Liver (tissue), 3 donors: ENCODE measurements around the gene KRTAP4-12.

Experiments
- EGR1 ChIP-seq, 2 donors: IDR thresholded peaks; 2 replicates each; pipeline ENCODE4 v1.6.1; 2016 to 2018; ENCODE audit warnings: antibody characterized with exemption in 2 of 2, low read depth in 2 of 2
- FOXA1 ChIP-seq: IDR thresholded peaks from 2 replicates; pipeline ENCODE4 v1.6.1; 2016; ENCODE audit warnings: antibody characterized with exemption
- GABPA ChIP-seq, 2 donors: IDR thresholded peaks in 1 of 2; conservative IDR thresholded peaks in 1 of 2; 2 replicates each; pipeline ENCODE4 v1.6.1; 2016; ENCODE audit warnings: antibody characterized with exemption in 2 of 2, mild to moderate bottlenecking in 1 of 2, moderate library complexity in 1 of 2
- HNF4G ChIP-seq: IDR thresholded peaks from 2 replicates; pipeline ENCODE4 v1.6.1; 2016; ENCODE audit warnings: antibody characterized with exemption
- JUND ChIP-seq, 2 donors: IDR thresholded peaks; 2 replicates each; pipeline ENCODE4 v1.6.1; 2016; ENCODE audit warnings: antibody characterized with exemption in 2 of 2
- RAD21 ChIP-seq, 2 donors: IDR thresholded peaks; 2 replicates each; pipeline ENCODE4 v1.6.1; 2016; ENCODE audit warnings: antibody characterized with exemption in 2 of 2, mild to moderate bottlenecking in 2 of 2
- SP1 ChIP-seq: IDR thresholded peaks from 2 replicates; pipeline ENCODE4 v1.6.1; 2018; ENCODE audit warnings: antibody characterized with exemption, mild to moderate bottlenecking
- TAF1 ChIP-seq: conservative IDR thresholded peaks from 2 replicates; pipeline ENCODE4 v1.6.1; 2016; ENCODE audit warnings: antibody characterized with exemption, mild to moderate bottlenecking
- YY1 ChIP-seq: IDR thresholded peaks from 2 replicates; pipeline ENCODE4 v1.6.1; 2016; ENCODE audit warnings: antibody characterized with exemption, mild to moderate bottlenecking
- TF ChIP-seq, protein P1 (sequence below): fragments of 150-350 bp; IDR thresholded peaks from 2 replicates; pipeline ENCODE4 v1.5.1; 2017; ENCODE audit warnings: improper control_type of control experiment, low read depth, low read length; ENCODE audit not compliant: missing input control
- TF ChIP-seq, protein P2 (sequence below): IDR thresholded peaks from 2 replicates; pipeline ENCODE4 v1.6.1; 2016; ENCODE audit warnings: antibody characterized with exemption
- TF ChIP-seq, protein P3 (sequence below): IDR thresholded peaks from 2 replicates; pipeline ENCODE4 v1.6.1; 2016; ENCODE audit warnings: antibody characterized with exemption
- TF ChIP-seq, protein P4 (sequence below): IDR thresholded peaks from 2 replicates; pipeline ENCODE4 v1.6.1; 2016; ENCODE audit warnings: antibody characterized with exemption
- TF ChIP-seq, protein P5 (sequence below): IDR thresholded peaks from 2 replicates; pipeline ENCODE4 v1.6.1; 2016; ENCODE audit warnings: antibody characterized with exemption, mild to moderate bottlenecking
- donor health status: healthy.
- donor health status: healthy.

DNA sequence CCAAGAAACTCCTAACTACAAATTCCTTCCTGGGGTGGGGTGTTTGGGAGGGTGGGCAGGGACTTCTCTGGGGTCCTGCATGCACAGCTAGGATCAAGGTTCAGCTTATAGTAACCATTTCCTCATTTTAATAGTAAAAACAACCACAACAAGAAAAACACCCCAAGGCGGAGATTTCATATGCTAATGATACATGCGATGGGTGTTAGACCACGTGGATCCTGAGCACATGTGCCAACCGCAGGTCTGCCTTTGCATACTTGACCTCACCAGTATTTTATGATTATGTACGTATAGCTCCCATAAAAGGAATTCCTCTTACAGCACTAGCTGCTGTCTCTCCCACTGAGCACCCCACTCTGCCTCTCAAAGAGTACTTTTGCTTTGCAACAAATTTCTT, 7.7 kb downstream of the KRTAP4-12 start:
- TF ChIP-seq, protein P1, sequence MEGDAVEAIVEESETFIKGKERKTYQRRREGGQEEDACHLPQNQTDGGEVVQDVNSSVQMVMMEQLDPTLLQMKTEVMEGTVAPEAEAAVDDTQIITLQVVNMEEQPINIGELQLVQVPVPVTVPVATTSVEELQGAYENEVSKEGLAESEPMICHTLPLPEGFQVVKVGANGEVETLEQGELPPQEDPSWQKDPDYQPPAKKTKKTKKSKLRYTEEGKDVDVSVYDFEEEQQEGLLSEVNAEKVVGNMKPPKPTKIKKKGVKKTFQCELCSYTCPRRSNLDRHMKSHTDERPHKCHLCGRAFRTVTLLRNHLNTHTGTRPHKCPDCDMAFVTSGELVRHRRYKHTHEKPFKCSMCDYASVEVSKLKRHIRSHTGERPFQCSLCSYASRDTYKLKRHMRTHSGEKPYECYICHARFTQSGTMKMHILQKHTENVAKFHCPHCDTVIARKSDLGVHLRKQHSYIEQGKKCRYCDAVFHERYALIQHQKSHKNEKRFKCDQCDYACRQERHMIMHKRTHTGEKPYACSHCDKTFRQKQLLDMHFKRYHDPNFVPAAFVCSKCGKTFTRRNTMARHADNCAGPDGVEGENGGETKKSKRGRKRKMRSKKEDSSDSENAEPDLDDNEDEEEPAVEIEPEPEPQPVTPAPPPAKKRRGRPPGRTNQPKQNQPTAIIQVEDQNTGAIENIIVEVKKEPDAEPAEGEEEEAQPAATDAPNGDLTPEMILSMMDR, result no peak
- TF ChIP-seq, protein P2, sequence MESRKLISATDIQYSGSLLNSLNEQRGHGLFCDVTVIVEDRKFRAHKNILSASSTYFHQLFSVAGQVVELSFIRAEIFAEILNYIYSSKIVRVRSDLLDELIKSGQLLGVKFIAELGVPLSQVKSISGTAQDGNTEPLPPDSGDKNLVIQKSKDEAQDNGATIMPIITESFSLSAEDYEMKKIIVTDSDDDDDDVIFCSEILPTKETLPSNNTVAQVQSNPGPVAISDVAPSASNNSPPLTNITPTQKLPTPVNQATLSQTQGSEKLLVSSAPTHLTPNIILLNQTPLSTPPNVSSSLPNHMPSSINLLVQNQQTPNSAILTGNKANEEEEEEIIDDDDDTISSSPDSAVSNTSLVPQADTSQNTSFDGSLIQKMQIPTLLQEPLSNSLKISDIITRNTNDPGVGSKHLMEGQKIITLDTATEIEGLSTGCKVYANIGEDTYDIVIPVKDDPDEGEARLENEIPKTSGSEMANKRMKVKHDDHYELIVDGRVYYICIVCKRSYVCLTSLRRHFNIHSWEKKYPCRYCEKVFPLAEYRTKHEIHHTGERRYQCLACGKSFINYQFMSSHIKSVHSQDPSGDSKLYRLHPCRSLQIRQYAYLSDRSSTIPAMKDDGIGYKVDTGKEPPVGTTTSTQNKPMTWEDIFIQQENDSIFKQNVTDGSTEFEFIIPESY, result no peak
- TF ChIP-seq YY1, result no peak
- TF ChIP-seq JUND (IDR thresholded peaks at IDR 0.05), result no peak
- no peak for TF ChIP-seq FOXA1
- TF ChIP-seq, protein P3, sequence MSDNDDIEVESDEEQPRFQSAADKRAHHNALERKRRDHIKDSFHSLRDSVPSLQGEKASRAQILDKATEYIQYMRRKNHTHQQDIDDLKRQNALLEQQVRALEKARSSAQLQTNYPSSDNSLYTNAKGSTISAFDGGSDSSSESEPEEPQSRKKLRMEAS, result no peak
- TF ChIP-seq, protein P4, sequence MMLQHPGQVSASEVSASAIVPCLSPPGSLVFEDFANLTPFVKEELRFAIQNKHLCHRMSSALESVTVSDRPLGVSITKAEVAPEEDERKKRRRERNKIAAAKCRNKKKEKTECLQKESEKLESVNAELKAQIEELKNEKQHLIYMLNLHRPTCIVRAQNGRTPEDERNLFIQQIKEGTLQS, result no peak
- TF ChIP-seq TAF1, result no peak
- TF ChIP-seq, protein P5, sequence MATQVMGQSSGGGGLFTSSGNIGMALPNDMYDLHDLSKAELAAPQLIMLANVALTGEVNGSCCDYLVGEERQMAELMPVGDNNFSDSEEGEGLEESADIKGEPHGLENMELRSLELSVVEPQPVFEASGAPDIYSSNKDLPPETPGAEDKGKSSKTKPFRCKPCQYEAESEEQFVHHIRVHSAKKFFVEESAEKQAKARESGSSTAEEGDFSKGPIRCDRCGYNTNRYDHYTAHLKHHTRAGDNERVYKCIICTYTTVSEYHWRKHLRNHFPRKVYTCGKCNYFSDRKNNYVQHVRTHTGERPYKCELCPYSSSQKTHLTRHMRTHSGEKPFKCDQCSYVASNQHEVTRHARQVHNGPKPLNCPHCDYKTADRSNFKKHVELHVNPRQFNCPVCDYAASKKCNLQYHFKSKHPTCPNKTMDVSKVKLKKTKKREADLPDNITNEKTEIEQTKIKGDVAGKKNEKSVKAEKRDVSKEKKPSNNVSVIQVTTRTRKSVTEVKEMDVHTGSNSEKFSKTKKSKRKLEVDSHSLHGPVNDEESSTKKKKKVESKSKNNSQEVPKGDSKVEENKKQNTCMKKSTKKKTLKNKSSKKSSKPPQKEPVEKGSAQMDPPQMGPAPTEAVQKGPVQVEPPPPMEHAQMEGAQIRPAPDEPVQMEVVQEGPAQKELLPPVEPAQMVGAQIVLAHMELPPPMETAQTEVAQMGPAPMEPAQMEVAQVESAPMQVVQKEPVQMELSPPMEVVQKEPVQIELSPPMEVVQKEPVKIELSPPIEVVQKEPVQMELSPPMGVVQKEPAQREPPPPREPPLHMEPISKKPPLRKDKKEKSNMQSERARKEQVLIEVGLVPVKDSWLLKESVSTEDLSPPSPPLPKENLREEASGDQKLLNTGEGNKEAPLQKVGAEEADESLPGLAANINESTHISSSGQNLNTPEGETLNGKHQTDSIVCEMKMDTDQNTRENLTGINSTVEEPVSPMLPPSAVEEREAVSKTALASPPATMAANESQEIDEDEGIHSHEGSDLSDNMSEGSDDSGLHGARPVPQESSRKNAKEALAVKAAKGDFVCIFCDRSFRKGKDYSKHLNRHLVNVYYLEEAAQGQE, result no peak
- no peak for TF ChIP-seq RAD21 (IDR thresholded peaks at IDR 0.05)
- no peak for TF ChIP-seq SP1
- no peak for TF ChIP-seq EGR1 (IDR thresholded peaks at IDR 0.05; ENCODE audit: low read depth in 2 of 2)
- no peak for TF ChIP-seq GABPA (IDR thresholded peaks at IDR 0.05 in 1 of 2, conservative IDR thresholded peaks at IDR 0.05 in 1 of 2)
- no peak for TF ChIP-seq HNF4G
